ENCODE data around the gene ITIH3. TPM values are rescaled to one million over a fixed set of nuclear protein-coding genes. Genes with fewer than 3 reads are reported as not detected.

Gene ITIH3
- total RNA-seq, 1 experiment from 2014 or later = not detected

- H3K4me1 Mint-ChIP-seq (ENCODE audit: insufficient read depth, unreplicated experiment) = no peaks in the 10 kb centered on the region
- no peak for DNase-seq (ENCODE audit: unreplicated experiment)
- H3K9me3 Mint-ChIP-seq (ENCODE audit: unreplicated experiment) = no peaks in the 10 kb centered on the region
- H3K4me3 Mint-ChIP-seq (ENCODE audit: unreplicated experiment) = no peak overlapping the region
- intact Hi-C loops (cut with micrococcal nuclease) = no loop called here
- no peak for TF ChIP-seq CTCF (IDR thresholded peaks at IDR 0.05; ENCODE audit: unreplicated experiment)
- no peaks in the 10 kb centered on the region for H3K36me3 Mint-ChIP-seq (ENCODE audit: insufficient read depth, unreplicated experiment)
- POLR2A ChIA-PET = no interaction called here
- H3K27ac Mint-ChIP-seq (ENCODE audit: low read depth, unreplicated experiment) = no peak overlapping the region
- peaks cover 12% of the 10 kb centered on the region for H3K27me3 Mint-ChIP-seq (ENCODE audit: insufficient read depth, unreplicated experiment)
- CTCF ChIA-PET = interaction anchor here (0.5 to 1.6 kb wide), 2 partner anchors 11 to 72 kb away, joined by 4 to 7 read pairs; no protein-coding TSS in a partner anchor
- BruUV-seq (replicated peaks) = no TSS peak
These were observed 15.2 kb downstream of the ITIH3 start for GRCh38 chr3:52809662-52810377.

GRCh38 chr3:52810923-52811322, 16.3 kb downstream of the ITIH3 start:
- no peaks in the 10 kb centered on the region for H3K36me3 Mint-ChIP-seq (ENCODE audit: insufficient read depth, unreplicated experiment)
- peaks cover 12% of the 10 kb centered on the region for H3K27me3 Mint-ChIP-seq (ENCODE audit: insufficient read depth, unreplicated experiment)
- H3K9me3 Mint-ChIP-seq (ENCODE audit: unreplicated experiment) = no peaks in the 10 kb centered on the region
- BruUV-seq (replicated peaks) = no TSS peak
- CTCF ChIA-PET = interaction anchor here (0.8 to 1.8 kb wide), 3 partner anchors 11 to 90 kb away, joined by 3 to 5 read pairs (median 4); no protein-coding TSS in a partner anchor
- intact Hi-C loops (cut with micrococcal nuclease) = no loop called here
- no peak for TF ChIP-seq CTCF (IDR thresholded peaks at IDR 0.05; ENCODE audit: unreplicated experiment)
- POLR2A ChIA-PET = no interaction called here
- no peak overlapping the region for H3K4me3 Mint-ChIP-seq (ENCODE audit: unreplicated experiment)
- DNase-seq (ENCODE audit: unreplicated experiment) = no peak
- no peak overlapping the region for H3K27ac Mint-ChIP-seq (ENCODE audit: low read depth, unreplicated experiment)
- no peaks in the 10 kb centered on the region for H3K4me1 Mint-ChIP-seq (ENCODE audit: insufficient read depth, unreplicated experiment)

GRCh38 chr3:52811452-52812011, 16.9 kb downstream of the ITIH3 start:
- H3K4me3 Mint-ChIP-seq (ENCODE audit: unreplicated experiment) = no peak overlapping the region
- H3K9me3 Mint-ChIP-seq (ENCODE audit: unreplicated experiment) = no peaks in the 10 kb centered on the region
- peaks cover 12% of the 10 kb centered on the region for H3K27me3 Mint-ChIP-seq (ENCODE audit: insufficient read depth, unreplicated experiment)
- no TSS peak for BruUV-seq (replicated peaks)
- intact Hi-C loops (cut with micrococcal nuclease) = no loop called here
- no peak for DNase-seq (ENCODE audit: unreplicated experiment)
- TF ChIP-seq CTCF (IDR thresholded peaks at IDR 0.05; ENCODE audit: unreplicated experiment) = no peak
- no peaks in the 10 kb centered on the region for H3K4me1 Mint-ChIP-seq (ENCODE audit: insufficient read depth, unreplicated experiment)
- CTCF ChIA-PET = interaction anchor here (0.7 to 1.8 kb wide), 5 partner anchors 10 to 91 kb away, joined by 3 to 5 read pairs (median 4); no protein-coding TSS in a partner anchor
- no peaks in the 10 kb centered on the region for H3K36me3 Mint-ChIP-seq (ENCODE audit: insufficient read depth, unreplicated experiment)
- H3K27ac Mint-ChIP-seq (ENCODE audit: low read depth, unreplicated experiment) = no peak overlapping the region
- POLR2A ChIA-PET = interaction anchor here (0.8 kb wide), 1 partner anchor 11 kb away, joined by 4 read pairs; no protein-coding TSS in a partner anchor

- Mint-ChIP-seq H3K9me3 (ENCODE audit: unreplicated experiment) (no peaks in the 10 kb centered on the region), H3K27ac (ENCODE audit: low read depth, unreplicated experiment) (no peak overlapping the region), H3K27me3 (ENCODE audit: insufficient read depth, unreplicated experiment) (peaks cover 10% of the 10 kb centered on the region), H3K4me3 (ENCODE audit: unreplicated experiment) (no peak overlapping the region), H3K4me1 (ENCODE audit: insufficient read depth, unreplicated experiment) (no peaks in the 10 kb centered on the region), H3K36me3 (ENCODE audit: insufficient read depth, unreplicated experiment) (no peaks in the 10 kb centered on the region)
- DNase-seq (ENCODE audit: unreplicated experiment) = no peak
- ChIA-PET CTCF (interaction anchor here (0.9 kb wide), 1 partner anchor 14 kb away, joined by 5 read pairs; no protein-coding TSS in a partner anchor), POLR2A (no interaction called here)
- TF ChIP-seq CTCF (IDR thresholded peaks at IDR 0.05; ENCODE audit: unreplicated experiment) = no peak
- intact Hi-C loops (cut with micrococcal nuclease) = no loop called here
- no TSS peak for BruUV-seq (replicated peaks)
These were observed 19.2 kb downstream of the ITIH3 start for GRCh38 chr3:52813810-52814209.

Measured in MCF 10A (cell line).